GM19193 (cell line): ENCODE measurements around the gene P2RX4.

ENCODE experiments used
- POLR2A ChIP-seq: IDR thresholded peaks from 4 replicates; pipeline ENCODE4 v1.6.1; 2011; ENCODE audit not compliant: insufficient read depth, insufficient read length; ENCODE audit errors: extremely low read depth

The P2RX4 gene

DNA sequence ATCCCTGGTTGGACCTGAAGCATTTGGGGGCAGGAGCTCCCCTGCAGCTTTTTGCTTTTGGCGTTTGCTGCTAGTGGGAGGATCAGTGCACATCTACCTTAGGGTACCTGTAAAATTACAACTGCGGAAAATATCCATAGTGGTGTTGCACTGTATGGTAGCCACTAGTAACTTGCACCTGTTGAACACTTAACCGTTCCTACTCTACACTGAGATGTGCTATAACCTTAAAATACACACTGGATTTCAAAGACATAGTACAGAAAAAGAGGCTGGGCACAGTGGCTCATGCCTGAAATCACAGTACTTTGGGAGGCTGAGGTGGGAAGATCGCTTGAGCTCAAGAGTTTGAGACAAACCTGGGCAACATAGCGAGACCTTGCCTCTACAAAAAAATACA lies 2.9 kb downstream of the P2RX4 start:
- no peak for TF ChIP-seq POLR2A

DNA sequence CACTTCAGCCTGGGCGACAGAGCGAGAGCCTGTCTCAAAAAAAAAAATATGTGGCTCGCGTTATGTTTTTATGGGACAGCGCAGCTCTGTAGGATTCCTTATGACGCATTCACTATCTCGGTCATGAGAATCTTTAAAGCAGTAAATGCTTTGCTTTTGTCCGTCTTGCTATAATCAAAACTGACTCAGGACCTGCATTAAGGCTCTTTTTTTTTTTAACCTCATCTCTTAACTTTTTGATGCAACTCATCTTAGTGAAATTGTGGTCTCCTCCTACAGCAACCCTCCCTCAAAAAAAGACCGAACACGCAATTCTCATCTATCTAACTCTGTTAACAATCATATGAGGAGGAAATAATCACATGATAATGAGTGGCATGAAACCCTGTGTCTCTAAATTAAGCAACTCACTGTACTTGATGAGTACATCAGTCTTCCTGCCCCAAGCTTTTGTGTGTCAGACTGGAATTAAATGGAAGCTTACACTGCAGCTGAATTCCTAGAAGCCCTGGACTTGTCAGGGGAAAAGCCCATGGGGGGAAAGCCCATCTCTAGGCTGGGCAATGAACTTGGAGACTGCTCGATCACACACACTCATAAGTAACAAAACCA lies 4.3 kb downstream of the P2RX4 start:
- TF ChIP-seq POLR2A = no peak

DNA sequence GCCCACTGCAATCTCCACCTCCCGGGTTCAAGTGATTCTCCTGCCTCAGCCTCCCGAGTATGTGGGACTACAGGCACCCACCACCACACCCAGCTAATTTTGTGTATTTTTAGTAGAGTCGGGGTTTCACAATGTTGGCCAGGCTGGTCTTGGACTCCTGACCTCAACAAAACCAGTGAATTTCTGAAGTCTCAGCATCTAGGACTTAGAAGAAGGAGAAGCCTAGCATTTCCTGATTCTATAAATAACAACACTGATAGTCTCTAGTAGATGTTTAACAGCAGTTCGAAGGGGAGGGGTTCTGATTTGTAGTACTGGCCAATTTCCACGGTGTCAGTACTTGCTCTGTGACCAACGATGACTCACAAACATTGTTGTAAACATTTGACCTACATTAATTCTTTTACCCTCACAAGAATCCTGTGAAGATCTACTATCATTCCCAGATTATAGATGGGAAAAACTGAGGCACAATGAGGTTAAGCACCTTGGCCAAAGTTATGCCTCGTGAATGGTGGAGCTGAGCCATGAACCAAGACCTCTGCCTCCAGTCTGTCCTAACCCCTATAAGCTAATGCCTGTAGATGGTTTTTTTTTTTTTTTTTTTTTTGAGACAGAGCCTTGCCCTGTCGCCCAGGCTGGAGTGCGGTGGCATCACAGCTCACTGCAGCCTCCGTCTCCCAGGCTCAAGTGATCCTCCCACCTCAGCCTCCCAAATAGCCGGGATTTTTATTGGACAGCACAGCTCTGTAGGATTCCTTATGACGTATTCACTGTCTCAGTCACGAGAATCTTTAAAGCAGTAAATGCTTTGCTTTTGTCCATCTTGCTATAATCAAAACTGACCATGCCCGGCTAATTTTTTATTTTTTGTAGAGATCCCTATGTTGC lies 5.2 kb downstream of the P2RX4 start:
- TF ChIP-seq POLR2A = no peak

DNA sequence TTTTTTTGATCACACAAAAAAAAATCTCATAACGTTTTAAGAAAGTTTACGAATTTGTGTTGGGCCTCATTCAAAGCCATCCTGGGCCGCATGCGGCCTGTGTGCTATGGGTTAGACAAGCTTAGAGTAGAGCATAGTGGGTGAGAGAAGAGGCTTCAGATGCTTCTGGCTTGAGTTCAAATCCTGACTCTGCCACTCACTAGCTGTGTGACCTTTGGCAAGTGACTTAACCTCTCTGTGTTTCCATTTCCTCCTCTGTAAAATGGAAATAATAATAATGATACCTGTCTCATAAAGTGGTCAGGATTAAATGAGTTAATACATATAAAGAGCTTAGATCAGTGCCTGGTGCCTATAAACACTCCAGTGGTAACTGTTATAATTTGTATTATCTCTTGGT lies 6.2 kb downstream of the P2RX4 start:
- TF ChIP-seq POLR2A = no peak

DNA sequence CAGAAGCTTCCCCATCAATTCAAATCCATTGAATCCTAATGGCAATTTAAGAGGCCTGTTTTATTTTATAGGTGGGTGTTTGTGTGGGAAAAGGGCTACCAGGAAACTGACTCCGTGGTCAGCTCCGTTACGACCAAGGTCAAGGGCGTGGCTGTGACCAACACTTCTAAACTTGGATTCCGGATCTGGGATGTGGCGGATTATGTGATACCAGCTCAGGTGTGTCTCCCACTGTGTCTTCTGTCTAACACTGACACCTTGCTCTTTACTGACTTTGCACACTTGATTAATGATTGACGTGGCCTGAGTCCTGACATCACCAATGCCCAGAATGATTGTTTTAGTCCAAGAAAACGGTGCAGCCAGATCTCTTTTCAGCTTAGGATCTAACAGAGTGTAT lies 7.1 kb downstream of the P2RX4 start:
- TF ChIP-seq POLR2A = no peak

DNA sequence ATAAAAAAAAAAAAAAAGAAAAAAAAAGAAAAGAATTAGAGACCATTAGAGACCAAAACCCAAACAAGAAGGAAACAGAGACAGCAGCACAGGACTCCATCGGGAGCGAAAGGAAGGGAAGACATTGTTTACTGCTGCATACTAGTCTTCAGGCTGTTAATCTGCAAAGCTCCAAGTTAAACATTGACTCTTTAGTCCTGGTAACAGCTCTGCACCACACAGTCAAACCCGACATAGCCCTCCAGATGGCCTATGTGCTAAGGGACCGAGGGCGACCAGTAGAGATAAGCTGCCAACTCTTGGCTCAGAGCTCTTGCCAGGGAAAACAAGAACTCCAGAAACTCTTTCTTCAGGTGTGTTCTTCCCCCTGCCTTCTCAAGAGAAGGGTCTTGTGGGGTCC lies 7.8 kb downstream of the P2RX4 start:
- no peak for TF ChIP-seq POLR2A

DNA sequence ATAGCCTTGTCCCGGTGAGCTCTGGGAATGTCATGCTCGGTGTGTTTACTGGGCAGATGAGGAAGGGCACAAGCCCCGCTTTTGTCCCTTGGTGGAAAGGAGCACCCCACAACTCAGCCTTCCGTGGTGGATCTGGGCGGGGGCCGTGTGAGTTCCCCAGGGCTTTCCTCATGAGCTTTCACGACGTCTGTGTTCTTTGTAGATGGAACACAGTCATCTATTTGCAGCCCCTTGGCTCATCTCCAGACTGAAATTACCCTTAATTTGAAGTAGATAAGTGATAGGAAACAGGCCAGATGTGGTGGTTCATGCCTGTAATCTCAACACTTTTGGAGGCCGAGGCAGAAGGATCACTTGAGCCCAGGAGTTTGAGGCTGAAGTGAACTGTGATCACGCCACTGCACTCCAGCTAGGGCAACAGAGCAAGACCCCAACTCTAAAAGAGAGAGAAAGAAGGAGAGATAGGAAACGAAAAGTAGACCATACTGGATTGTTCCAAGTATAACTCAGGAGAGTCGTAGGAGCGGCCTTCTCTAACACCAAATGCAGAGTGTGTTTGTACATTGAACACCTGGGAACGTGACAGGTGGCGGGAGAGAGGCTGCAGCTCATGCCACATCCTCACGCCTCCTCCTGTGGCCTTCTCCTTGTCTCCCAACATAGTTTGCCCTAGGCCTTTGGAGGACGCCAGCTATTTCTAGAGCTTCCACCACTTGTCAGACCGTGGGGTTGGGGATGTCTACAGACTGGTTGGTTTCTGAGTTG lies 8.8 kb downstream of the P2RX4 start:
- TF ChIP-seq POLR2A = no peak

DNA sequence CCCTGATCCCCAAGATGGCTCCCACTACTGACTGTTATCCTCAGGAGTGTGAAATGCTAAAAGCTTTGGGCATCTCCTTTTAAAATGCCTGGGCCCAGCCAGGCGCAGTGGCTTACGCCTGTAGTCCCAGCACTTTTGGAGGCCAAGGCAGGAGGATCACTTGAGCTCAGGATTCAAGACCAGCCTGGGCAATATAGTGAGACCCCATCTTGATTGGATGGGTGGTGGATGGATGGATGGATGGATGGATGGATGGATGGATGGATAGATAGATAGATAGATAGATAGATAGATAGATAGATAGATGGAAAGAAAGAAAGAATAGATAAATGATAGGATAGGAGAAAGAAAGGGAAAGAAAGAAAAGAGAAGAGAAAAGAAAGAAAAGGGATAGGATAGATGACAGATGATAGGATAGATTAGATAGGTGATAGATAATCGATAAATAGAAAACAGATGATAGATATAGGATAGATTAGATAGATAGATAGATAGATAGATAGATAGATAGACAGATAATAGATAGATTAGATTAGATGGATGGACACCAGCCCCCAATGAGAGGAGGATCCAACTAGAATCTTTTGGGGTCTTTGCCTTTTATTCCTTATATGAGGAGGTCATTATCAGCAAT lies 9.5 kb downstream of the P2RX4 start:
- no peak for TF ChIP-seq POLR2A

DNA sequence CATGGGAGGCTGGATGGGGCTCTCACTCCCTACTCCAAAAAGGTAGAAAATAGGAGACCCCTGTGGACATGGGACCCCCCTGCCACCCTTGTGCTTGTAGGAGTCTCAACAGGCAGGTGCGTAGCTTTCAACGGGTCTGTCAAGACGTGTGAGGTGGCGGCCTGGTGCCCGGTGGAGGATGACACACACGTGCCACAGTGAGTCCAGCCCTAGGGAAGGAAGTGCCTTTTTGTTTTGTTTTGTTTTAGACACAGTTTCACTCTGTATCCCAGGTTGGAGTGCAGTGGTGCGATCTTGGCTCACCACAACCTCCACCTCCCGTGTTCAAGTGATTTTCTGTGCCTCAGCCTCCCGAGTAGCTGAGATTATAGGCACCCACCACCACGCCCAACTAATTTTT lies 12.9 kb downstream of the P2RX4 start:
- no peak for TF ChIP-seq POLR2A

DNA sequence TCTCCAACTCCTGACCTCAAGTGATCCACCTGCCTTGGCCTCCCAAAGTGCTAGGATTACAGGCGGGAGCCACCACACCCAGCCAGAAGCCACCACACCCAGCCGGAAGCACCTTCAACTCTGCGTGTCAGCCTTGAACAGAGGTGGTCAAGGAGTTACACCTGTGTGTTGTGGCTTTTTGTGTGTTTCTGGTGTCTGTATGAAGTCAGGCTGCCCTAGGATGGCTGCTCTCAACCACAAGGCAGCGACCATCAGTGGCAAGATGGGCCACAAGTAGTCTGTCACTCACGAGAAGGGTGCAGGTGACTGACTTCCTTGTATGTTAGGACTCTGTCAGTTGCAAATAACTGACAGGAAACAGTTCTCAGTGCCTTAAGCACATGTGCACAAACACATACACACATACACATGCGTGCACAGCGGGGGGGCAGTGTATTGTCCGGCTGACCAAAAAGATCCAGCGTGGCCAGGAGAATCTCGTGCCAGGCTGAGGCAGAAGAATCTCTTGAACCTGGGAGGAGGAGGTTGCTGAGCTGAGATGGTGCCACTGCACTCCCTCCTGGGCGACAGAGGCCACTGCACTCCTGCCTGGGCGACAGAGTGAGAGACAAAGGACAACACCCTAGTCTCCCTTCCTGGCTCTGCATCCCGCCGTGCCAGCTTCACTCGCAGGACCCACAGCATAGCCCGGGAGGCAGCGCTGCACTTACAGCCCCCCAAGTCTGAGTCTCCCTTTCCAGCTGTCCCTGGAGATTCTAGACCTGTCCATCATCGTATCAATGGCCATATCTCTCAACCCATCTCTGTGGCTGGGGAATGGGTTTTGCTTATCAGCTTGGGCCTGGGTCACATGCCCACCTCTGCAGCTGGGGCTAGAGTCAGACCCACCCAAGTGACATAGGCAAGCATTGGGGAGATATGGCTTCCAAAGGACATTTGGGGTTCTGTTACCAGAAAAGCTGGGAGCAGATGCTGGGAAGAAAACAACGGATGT lies 13.7 kb downstream of the P2RX4 start:
- TF ChIP-seq POLR2A = no peak

DNA sequence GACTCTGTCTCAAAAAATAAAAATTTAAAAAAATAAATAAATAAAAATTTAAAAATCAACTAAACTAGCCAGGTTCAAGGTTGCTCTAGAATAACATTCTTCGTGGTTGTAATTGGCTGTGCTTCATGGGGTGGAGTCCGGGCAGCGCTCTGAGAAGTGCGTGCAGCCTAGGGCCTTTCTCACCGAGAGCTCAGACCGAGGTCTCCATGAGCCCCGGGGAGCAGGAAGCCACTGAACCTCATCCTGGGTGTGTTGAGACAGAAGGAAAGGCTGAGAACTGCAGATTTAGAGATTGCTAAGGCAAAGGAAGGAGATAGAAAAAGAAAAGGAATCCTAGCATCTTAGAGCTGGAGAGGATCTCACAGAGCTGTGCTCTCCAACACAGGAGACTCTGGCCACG lies 14.7 kb downstream of the P2RX4 start:
- no peak for TF ChIP-seq POLR2A

DNA sequence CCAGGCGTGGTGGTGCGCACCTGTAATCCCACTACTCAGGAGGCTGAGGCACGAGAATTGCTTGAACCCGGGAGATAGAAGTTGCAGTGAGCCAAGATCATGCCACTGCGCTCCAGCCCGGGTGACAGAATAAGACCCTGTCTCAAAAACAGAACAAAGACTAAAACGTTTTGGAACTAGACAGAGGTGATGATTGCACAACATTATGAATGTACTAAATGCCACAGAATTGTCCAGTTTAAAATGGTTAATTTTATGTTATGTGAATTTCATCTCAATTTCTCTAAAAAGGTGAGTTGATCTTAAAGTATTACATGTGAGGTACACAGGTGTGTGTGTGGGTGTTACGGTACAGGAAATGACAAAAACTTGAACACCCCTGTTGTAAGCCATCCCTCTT lies 16.5 kb downstream of the P2RX4 start:
- no peak for TF ChIP-seq POLR2A

DNA sequence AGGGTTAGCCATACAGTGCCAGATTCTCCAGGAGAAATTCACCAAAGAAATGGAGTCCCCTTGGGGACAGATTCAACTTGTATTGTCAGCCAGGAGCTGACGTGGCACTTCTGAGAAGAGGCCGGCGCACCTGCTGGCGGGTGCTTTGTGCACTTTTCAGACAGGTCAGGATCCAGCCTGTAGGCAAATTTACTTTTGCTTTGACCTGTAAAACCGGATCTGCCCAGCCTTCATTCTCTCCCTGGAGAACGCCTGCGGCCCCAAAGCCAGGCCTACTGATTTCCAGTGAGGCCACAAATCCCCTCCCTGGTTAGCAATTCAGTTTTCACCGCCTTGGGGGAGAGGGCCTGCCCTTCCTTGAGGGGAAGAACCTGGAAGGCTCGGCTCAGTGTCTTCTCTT lies 17.4 kb downstream of the P2RX4 start:
- TF ChIP-seq POLR2A = peak; percentile 54

DNA sequence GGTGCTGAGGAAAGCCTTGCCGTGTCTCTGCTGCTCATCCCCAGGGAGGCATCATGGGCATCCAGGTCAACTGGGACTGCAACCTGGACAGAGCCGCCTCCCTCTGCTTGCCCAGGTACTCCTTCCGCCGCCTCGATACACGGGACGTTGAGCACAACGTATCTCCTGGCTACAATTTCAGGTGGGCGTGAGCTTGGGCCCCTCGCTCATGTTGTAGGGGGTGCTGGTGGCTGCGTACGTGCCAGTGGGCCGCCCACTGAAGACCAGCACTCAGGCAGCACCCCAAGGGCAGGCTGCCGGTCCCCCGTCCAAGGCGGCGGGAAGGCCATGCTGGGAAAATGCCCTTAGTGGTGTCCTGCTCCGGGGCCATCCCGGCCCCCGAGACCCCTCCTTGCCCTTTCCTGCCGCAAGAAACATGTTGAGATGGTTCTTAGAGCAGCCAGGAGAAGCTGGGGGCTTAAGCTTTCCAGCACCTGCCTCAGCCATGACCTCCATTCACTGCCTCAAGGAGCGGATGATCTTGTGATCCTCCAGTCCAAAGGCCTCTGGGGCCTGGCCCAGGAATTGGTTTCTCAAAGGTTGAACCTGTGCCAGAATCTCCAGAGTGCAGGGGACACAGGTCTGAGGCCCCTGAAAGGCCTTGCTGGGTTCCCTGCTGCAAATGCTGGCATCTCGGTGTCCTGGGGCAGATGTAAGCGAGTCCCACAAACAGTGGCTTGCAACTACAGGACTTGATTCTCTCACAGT lies 19.2 kb downstream of the P2RX4 start:
- TF ChIP-seq POLR2A = no peak

DNA sequence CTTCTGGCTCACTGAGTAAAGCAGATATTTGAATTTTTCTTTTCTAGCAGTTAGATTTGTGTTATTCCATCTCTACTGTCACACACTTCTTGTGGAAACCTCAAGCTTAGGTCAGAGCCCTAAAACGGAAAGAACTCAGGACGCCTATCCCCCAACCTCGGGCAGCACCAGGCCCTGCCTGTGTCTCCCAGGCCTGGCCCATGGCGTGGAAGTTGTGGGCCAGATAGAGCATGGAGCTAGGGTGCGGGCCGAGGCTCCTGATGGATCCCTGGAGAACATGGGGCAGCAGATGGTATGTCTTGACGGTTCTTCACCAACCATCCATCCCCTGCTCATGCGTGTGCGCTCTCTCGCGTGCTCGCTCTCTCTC lies 20.6 kb downstream of the P2RX4 start:
- TF ChIP-seq POLR2A = no peak
